Right hindlimb (tissue), 1 donor: ENCODE results near the gene ECM1.

Experiments used
- DNase-seq: peaks from one replicate; pipeline ENCODE4 v3.0.0-alpha.2; 2018

Gene ECM1

GRCh38 chr1:150507912-150508864 is at the start of gene ECM1:
Gene ECM1 (plus strand): TSS chr1:150508109. CDS start chr1:150508210, 101 bp downstream.
- no peak for DNase-seq

GRCh38 chr1:150464422-150464826 is 43.5 kb upstream of the ECM1 start:
- DNase-seq, result peak; percentile 52

GRCh38 chr1:150466964-150467363 is 40.9 kb upstream of the ECM1 start:
- no peak for DNase-seq

GRCh38 chr1:150469291-150469690 is 38.6 kb upstream of the ECM1 start:
- DNase-seq, result no peak

- no peak for DNase-seq
Measured at GRCh38 chr1:150472601-150473200, 35.2 kb upstream of the ECM1 start.

- no peak for DNase-seq
Measured at GRCh38 chr1:150473659-150474058, 34.2 kb upstream of the ECM1 start.

GRCh38 chr1:150474869-150475268 is 33.0 kb upstream of the ECM1 start:
- DNase-seq, result no peak

- DNase-seq, result no peak
Measured at GRCh38 chr1:150476754-150477153, 31.2 kb upstream of the ECM1 start.

- DNase-seq, result no peak
Measured at GRCh38 chr1:150477320-150477719, 30.6 kb upstream of the ECM1 start.

- no peak for DNase-seq
Measured at GRCh38 chr1:150477733-150478132, 30.2 kb upstream of the ECM1 start.

GRCh38 chr1:150479370-150479769 is 28.5 kb upstream of the ECM1 start:
- DNase-seq, result no peak

GRCh38 chr1:150479927-150480352 is 28.0 kb upstream of the ECM1 start:
- DNase-seq, result no peak

- DNase-seq, result no peak
Measured at GRCh38 chr1:150484431-150484830, 23.5 kb upstream of the ECM1 start.

- DNase-seq, result no peak
Measured at GRCh38 chr1:150484861-150485260, 23.0 kb upstream of the ECM1 start.

GRCh38 chr1:150486966-150487762 is 20.7 kb upstream of the ECM1 start, which contains the start of gene TARS2:
Gene TARS2 (plus strand): TSS chr1:150487419. CDS start chr1:150487451, 32 bp downstream.
- peak; percentile 98 for DNase-seq

GRCh38 chr1:150487763-150488115 is 20.2 kb upstream of the ECM1 start:
- DNase-seq, result no peak

GRCh38 chr1:150493175-150493574 is 14.7 kb upstream of the ECM1 start:
- no peak for DNase-seq

- DNase-seq, result no peak
Measured at GRCh38 chr1:150498342-150498741, 9.6 kb upstream of the ECM1 start.

- no peak for DNase-seq
Measured at GRCh38 chr1:150505431-150505830, 2.5 kb upstream of the ECM1 start.

GRCh38 chr1:150508982-150509381 is 1.1 kb downstream of the ECM1 start:
- no peak for DNase-seq

GRCh38 chr1:150511551-150511950 is 3.6 kb downstream of the ECM1 start:
- DNase-seq, result no peak

GRCh38 chr1:150511985-150512660 is 4.2 kb downstream of the ECM1 start:
- no peak for DNase-seq

- DNase-seq, result no peak
Measured at GRCh38 chr1:150512846-150513245, 4.9 kb downstream of the ECM1 start.
